Measurements from ENCODE around the gene PAPLN.

Gene PAPLN

GRCh38 chr14:73246387-73247150 lies 9.3 kb downstream of the PAPLN start:
- no peak for DNase-seq

- no peak for DNase-seq
These were observed 11.0 kb downstream of the PAPLN start for GRCh38 chr14:73248108-73248868.

- no peak for DNase-seq
These were observed 11.8 kb downstream of the PAPLN start for GRCh38 chr14:73249108-73249507.

DNA sequence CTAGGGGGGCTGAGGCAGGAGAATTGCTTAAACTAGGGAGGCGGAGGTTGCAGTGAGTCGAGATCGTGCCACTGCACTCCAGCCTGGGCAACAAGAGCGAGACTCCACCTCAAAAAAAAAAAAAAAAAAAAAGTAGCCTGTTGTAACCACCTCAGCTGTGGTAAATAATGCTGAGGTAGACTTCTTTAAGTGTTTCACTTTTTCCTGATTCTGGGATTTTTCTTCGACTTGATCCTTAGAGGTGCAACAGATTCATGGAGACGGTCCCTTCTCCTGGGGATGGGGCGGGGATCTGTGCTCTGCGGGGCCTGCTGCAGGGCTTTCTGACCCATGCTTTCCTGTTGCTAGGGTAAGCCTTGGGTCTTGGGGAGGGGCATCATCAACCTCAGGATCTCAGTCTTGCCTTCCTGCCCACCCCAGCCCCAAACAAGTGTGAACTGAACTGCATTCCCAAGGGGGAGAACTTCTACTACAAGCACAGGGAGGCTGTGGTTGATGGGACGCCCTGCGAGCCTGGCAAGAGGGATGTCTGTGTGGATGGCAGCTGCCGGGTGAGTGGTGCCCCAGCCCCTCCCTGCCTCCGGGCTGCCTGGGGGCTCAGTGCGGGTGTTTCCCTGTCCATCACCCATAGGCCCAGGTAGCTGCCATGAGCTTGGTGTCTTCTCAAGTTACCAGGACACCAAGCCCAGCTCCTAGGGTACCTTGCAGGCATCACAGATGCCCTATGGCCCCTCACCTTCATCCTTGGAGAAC lies 12.4 kb downstream of the PAPLN start:
- no peak for DNase-seq

DNA sequence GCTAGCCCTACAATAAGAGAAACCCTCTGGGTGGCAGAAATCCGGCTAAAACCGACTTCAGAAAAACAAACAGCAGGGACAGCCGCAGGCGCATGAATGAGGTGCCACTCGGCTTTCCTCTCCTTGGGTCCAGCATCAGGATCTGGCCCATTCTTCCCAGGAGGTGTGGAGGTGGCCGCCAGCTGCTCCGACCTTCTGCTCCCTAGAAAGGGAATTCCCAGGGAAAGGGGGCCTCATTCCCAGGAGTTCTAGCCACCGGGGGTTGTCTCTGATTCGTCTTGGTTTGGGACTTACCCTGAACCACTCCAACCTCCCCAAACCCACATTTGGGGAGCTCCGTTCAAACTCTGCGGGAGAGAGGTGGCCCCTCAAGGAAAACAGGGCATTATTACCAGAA lies 13.0 kb downstream of the PAPLN start:
- DNase-seq, result no peak

DNA sequence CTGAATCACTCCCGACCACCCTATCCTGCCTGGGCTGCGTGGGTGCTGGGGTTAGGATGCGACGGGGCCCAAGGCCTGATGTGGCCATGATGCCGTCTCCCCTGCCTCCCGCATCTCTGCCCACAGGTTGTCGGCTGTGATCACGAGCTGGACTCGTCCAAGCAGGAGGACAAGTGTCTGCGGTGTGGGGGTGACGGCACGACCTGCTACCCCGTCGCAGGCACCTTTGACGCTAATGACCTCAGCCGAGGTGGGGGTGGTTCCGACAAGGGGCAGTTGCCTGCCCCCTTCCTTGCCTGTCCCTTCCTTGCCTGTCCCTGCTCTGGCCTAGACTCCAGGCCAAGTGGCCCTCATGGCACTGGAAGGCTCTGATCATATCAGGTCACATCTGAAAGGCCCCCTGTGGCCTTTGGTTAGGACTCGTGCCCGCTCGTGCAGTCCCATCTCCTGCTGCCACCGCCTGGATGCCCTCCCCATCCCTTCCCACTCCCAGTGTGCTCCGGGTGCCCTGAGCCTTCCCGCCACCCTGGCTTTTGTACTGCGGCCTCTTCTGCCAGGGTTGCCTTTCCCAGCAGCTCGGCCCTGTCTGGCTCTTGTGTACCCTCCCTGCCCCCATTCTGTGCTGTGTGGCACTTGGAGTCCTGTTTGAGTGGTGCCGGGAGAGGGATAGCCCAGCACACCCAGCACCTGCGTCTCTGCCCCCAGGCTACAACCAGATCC lies 13.6 kb downstream of the PAPLN start:
- DNase-seq, result no peak

DNA sequence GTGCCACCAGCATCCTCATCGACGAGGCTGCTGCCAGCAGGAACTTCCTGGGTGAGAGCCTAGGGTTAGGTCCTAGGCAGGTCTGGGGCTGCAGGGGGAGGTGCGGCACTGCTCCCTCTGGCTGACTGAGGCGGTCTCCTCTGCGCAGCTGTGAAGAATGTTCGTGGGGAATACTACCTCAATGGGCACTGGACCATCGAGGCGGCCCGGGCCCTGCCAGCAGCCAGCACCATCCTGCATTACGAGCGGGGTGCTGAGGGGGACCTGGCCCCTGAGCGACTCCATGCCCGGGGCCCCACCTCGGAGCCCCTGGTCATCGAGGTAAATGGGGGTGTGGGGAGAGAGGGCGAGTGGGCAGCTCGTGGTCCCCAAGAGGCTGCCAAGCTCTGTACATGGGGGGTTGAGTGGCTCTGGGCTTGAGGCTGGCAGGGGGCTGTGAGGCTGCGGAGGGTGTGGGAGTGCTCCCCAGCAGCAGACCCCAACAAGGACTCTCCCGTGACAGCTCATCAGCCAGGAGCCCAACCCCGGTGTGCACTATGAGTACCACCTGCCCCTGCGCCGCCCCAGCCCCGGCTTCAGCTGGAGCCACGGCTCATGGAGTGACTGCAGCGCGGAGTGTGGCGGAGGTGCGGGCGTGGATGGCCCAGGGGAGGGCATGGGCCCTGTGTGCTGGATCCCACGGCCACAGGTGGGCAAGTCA lies 14.4 kb downstream of the PAPLN start:
- DNase-seq, result no peak

DNA sequence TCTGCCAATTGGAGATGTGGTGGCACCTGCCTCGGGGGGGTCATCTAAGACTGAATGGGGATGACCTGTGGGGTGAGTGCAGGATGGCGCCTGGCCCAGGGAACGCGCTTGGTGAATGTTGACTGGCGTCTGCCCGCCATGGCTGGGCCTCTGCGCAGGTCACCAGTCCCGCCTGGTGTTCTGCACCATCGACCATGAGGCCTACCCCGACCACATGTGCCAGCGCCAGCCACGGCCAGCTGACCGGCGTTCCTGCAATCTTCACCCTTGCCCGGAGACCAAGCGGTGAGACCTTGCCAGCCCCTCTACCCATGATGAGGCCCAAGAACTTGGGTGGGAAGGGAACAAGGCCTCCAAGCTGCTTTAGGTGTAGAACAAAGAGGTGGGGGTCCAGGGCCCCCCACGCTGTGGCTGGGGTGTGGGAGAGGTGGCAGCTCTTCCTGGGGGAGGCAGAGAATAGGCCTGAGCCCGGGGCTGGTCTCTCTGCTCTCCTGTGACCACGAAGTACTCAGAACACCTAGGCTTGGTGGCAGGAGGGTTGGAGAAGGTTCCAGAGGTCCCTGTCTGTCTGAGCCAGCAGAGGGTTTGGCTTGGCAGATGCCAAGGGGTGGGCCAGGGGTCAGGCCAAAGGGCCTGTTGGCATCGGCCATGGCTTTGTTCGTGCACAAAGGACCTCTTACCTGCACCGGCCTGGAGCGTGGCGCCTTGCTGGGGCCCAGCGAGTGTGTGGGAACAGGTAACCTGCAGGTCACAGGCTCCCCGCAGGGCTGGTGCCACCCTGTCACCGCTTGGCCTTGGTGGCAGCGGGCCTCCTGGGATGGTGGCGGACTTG lies 15.4 kb downstream of the PAPLN start:
- no peak for DNase-seq

DNA sequence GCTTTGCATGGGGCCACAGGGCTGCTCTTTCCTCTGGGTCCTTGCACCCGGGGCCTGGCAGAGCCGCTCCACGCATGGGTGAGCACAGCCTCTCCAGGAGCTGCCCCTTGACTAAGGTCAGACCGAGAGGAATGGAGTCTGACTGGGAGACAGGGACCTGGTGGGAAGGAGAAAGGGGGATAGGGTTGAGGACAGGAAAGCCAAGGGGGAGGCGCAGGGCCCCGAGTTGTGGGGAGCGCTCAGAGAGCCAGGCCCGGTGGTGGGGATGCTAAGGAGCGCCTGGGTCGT lies 16.0 kb downstream of the PAPLN start:
- no peak for DNase-seq

DNA sequence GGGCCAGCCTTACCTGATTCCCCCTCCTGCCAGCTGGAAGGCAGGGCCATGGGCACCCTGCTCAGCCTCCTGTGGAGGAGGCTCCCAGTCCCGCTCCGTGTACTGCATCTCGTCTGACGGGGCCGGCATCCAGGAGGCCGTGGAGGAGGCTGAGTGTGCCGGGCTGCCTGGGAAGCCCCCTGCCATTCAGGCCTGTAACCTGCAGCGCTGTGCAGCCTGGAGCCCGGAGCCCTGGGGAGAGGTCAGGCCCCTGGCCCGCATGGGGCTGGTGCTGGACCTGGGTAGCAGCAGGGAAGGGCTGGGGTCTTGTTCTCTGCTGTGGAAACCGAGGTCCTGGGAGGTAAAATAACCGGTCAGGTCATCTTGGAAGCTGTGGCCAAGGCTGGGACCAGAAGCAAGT lies 16.4 kb downstream of the PAPLN start:
- no peak for DNase-seq

- DNase-seq, result no peak
These were observed 17.1 kb downstream of the PAPLN start for GRCh38 chr14:73254247-73255004.

DNA sequence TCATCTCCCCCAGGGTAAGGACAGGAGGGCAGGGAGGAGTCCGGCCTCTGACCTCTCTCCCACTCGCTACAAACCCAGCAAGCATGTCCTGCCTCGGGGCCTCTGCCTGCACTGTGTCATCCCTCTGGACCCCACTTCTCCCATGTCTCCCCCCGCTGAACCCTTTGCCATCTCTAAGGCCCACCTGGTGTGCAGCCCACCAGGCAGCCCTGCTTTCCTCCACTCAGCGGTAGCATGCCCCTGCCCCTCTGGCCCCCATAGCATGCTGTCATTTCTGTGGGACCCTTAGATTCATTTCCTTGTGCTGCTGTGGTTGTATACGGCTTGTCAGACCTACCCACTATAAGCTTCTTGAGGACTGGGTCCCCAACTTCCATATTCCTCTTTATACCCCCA lies 17.7 kb downstream of the PAPLN start:
- DNase-seq, result no peak

GRCh38 chr14:73255693-73256225 lies 18.5 kb downstream of the PAPLN start:
- DNase-seq, result no peak

DNA sequence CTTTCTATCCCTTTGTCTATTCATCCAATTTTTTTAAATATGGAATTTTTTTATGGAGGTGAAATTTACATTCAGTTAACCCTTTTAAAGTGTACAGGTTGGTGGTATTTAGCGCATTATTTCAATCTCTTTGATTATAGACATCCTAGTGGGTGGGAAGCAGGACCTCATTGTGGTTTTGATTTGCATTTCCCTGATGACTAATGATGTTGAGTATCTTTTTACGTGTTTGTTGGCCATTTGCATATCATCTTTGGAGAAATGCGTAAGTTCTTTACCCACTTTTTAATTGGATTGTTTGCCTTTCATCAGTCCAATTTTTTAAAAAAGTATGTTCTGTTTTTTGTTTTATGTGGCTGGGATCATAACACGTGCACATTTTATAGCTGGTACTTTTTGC lies 20.8 kb downstream of the PAPLN start:
- DNase-seq, result no peak

- no peak for DNase-seq
These were observed 21.7 kb downstream of the PAPLN start for GRCh38 chr14:73258845-73259611.

DNA sequence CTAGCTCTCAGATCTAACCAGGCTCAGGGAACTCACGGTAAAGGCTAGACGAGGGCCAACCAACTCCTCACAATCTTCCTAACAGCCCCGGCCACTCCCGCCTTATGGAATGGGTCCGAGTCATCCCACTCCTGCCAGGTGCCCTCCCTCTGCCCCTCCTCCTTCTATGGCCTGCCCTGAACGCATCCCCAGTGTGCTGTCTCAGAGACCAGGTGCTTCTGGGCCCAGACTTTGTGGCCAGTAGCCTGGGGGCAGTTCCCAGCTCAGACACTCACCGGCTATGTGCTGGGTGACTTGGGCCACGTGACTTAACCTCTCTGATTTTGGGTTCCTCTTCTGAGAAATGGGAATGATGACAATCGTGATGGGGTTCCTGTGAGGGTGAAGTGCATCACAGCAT lies 22.5 kb downstream of the PAPLN start:
- no peak for DNase-seq

GRCh38 chr14:73260574-73260973 lies 23.3 kb downstream of the PAPLN start:
- DNase-seq, result no peak

GRCh38 chr14:73261075-73261474 lies 23.8 kb downstream of the PAPLN start:
- no peak for DNase-seq

GRCh38 chr14:73261520-73262426 lies 24.5 kb downstream of the PAPLN start:
- DNase-seq, result no peak
